Hippocampal formation (tissue), 2 donors: ENCODE data around the gene MGP.
A peak's percentile ranks its signal among the peaks of the same experiment; 100 is the strongest.

Experiments used
- DNase-seq, 2 donors: peaks; one replicate each; lab custom pipeline; 2025; lab: John Stamatoyannopoulos, UW

MGP gene

GRCh38 chr12:14860490-14860889, 25.2 kb downstream of the MGP start:
- no peak for DNase-seq

- no peak for DNase-seq
These were observed 27.1 kb downstream of the MGP start for GRCh38 chr12:14858513-14858912.

GRCh38 chr12:14854586-14855183, 31.0 kb downstream of the MGP start:
- DNase-seq, result no peak

DNA sequence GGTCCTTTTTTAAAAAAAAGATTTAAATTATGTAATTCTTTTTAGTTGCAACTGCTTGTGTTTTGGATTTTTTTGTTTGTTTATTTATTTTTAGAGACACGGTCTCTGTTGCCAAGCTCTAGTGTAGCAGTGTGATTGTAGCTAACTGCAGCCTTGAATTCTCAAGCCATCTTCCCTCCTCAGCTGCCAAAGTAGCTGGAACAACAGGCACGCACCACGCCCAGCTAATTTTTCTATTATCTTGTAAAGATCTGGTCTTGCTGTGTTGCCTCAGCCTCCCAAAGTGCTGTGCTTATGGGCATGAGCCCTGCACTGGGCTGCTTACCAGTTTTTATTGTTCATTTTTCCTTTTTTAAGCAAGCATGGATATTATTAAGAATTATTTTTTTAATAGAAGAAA, 31.7 kb downstream of the MGP start:
- no peak for DNase-seq

GRCh38 chr12:14852880-14853279, 32.8 kb downstream of the MGP start:
- no peak for DNase-seq

- DNase-seq, result no peak
These were observed 34.6 kb downstream of the MGP start for GRCh38 chr12:14850929-14851663.

- no peak for DNase-seq
These were observed 36.0 kb downstream of the MGP start for GRCh38 chr12:14849661-14850060.

DNA sequence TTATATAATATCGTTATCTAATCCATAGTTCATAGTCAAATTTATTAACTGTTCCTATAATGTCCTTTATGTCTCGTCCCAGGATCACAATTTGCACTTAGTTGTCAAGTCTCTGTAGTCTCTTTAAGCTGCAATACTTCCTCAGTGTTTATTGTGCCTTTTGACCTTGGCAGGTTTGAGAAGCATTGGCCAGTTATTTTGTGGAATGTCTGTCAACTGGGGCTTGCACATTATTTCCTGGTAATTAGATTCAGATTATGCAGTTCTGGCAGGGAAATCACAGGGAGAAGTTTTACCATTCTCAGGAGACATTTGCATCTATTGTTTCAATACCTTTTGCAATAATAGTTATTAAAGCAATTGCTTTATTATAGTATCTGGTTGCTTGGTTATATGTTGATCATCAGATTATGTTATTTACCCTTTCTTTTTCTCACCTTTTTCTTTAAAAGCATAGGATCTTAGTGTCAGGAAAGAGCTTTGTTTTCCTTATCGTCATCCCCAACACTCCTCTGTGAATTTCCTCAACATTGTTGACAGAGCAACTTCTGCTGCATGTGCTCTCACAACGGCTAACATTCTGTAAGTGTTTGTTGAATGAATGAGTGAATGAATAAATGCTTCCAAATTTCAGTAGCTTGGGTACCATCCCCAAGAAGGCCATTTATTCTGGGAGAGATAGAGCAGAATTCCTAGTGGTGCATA, 38.6 kb downstream of the MGP start:
- no peak for DNase-seq

- no peak for DNase-seq
These were observed 39.5 kb downstream of the MGP start for GRCh38 chr12:14846042-14846587.

DNA sequence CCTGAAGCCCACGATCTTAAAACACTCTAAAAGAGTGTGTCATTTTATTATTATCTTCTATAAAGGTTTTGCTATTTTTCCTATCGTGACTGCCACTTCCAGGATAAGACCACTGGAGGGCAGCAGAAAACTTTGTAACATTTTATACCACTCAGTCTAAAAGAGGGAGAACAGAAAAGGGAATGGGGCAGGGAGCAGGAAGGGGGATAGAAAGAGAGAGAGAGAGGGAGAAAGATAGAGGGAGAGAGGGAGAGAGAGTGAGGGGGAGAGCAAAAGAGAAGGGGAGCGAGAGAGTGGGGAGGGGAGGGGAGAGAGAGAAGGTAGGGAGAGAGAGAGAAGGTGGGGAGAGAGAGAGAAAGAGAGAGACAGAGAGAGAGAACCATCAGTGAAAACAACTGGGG, 40.3 kb downstream of the MGP start:
- peak; percentile 12 to 61 for DNase-seq

DNA sequence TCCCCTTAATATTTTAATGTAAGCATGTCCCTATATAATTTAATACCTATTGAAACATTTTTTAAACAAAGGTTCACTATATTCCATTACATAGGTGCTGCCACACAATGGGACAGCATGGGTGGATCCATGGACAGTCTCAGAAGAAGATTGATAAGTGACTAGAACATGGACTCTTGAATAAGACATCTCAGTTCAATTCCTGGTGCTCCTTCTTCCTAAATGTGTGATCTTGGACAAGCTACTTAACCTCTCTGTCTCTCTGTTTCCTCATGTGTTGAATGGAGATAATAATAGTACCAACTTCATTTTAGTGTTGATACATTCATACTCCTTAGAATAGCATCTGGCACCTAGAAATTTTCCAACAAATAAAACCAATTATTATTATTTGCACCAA, 41.3 kb downstream of the MGP start:
- DNase-seq, result no peak

DNA sequence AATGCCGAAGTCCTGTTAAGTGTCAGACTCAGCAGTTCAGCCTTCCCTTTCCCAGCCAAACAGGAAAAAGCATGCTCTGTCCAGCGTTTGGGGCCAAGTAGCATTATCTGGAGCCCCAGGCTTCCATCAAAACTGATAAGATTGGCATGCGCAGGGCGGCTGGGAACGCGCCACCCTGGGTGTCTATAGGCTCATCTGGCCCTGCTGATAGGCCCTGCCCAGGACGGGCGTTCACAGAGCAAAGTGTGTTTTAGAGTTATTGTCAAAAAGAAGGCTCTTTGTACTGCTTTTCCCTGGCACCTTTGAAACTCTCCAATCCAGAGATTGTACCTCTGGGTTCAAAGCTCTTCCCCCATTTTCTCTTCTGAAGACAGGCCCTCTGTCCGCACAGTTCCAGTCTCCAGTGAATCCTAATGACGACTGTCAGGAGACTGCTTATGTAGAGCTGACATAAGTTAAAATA, 42.2 kb downstream of the MGP start, which contains the start of gene ART4:
ART4 (minus strand) TSS at position 102 of the 463 bp plus-strand sequence. CDS start 413 bp downstream, outside the sequence.
- DNase-seq, result no peak

DNA sequence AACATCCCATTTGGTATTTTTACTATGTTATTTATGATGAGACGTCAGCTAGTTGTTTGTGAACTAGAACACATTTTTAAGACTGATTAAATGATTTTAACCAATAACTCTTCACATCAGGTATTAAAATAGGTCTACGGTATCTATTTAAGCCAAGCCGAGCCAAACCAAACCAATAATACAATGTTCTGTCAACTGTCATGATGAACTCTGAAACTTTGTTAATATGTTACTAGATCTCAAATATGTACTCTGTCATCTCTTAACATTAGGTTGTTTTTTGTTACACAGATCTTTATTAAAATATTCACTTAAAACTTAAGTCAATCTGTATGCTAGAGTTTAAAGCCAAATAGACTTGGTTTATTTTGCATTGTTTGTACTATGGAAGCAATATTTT, 43.3 kb downstream of the MGP start:
- no peak for DNase-seq

DNA sequence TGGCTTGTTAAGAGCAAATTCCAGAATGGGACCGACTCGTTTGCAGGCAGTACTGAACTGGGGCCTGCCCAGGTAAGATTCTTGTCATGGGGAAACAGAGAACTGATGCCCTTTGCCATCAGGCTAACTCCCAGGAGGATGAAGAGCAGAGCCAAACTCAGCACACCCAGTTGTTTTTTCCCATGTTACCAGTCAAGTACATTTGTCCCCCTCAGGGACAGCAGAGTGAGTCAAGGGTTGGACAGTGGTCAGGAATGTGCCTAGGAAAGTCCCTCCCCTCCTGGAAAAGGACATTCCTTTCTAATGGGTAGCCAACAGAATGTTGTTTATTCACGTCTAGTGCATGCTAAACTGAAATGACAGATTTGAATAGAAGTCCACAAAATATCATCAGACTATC, 43.9 kb downstream of the MGP start:
- DNase-seq, result no peak

DNA sequence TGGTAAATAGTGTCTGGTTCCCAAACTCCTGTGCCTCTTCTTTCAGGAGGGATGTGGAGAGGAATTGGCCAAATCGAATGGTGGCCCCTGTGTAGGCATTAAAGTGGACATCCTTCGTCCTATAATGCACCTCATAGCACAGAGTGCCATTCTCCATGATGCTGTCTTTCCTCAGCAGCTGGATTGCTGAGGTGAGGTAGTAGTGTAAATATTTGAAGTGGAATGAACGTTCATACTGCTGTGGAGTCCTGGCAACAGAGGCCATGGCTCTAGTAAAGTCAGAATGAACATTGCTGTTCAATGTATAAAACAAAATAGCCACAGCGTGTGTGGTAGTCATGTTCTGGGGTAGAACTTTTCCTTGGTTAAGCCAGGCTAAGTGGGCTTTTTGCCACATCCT, 45.0 kb downstream of the MGP start:
- DNase-seq, result no peak

GRCh38 chr12:14839262-14839661, 46.4 kb downstream of the MGP start:
- DNase-seq, result no peak

DNA sequence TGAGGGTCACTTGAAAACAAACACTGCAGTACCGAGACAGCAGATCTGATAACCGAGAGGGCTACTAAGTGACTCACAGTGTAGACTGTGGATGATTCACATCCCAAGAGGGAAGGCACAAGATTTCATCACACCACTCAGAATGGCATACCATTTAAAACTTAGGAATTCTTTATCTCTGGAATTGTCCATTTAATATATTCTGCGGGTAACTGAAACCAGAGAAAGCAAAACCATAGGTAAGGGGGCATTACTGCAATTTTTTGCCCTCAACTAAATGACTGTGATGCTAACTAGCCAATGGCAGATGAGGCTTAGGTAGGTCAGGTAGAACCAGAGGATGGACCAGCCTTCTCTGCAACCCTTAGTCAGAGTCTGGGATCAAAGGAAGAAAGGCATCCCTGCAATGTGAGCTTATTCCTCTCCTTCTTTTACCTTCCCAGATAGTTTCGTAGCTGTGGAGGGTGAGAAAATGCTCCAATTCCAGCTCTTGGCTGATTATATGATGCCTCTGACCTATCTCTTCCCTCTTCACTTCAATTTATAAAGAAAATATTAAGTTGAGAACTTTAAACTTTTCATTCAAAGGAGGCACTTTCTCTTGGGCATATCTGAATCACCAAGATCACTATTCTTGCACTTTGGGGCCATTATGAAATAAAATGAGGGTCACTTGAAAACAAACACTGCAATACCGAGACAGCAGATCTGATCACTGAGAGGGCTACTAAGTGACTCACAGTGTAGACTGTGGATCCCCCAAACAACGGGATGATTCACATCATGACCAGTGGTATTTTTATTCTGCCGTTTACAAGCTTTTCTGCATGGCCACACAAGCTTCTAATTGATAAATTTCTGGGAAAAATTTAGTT, 49.1 kb downstream of the MGP start:
- no peak for DNase-seq

GRCh38 chr12:14834509-14834908, 51.1 kb downstream of the MGP start:
- no peak for DNase-seq

DNA sequence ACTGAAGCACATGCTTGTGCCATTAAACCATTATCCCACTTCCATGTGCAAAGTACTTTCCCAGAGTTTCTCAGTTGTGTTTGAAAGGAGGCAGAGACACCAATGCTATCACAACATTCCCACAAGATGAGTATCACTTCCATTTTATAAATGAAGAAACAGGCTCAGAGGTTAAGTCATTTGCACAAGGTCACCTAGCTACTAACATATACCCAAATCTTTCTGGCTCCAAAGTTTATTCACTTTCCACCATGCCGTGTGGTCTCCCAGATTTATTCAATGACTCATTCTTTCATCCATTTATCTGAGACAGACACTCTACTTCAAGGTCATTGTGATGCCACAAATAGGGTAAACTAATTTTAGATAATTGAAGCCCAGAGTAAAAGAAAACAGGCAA, 51.7 kb downstream of the MGP start:
- no peak for DNase-seq

GRCh38 chr12:14833336-14833735, 52.3 kb downstream of the MGP start:
- DNase-seq, result no peak
